GM18520 (cell line): Measurements from ENCODE around the gene FAM72B.
"Not testable (repeated sequence)": the region's sequence is repeated elsewhere in the genome, so short reads cannot be mapped to it uniquely, and the experiment has no call there.

ENCODE experiments used
- ATAC-seq: cut with Tn5 transposase; IDR thresholded peaks from one replicate; pipeline ENCODE4 v1.9.1; 2021; ENCODE audit not compliant: unreplicated experiment

FAM72B gene

GRCh38 chr1:121155671-121156358, 28.3 kb downstream of the FAM72B start:
- not testable (repeated sequence) for ATAC-seq

GRCh38 chr1:121154811-121155210, 29.3 kb downstream of the FAM72B start:
- ATAC-seq: not testable (repeated sequence)

GRCh38 chr1:121152788-121153187, 31.4 kb downstream of the FAM72B start:
- not testable (repeated sequence) for ATAC-seq

- not testable (repeated sequence) for ATAC-seq
Observed at GRCh38 chr1:121151294-121151693, 32.8 kb downstream of the FAM72B start.

DNA sequence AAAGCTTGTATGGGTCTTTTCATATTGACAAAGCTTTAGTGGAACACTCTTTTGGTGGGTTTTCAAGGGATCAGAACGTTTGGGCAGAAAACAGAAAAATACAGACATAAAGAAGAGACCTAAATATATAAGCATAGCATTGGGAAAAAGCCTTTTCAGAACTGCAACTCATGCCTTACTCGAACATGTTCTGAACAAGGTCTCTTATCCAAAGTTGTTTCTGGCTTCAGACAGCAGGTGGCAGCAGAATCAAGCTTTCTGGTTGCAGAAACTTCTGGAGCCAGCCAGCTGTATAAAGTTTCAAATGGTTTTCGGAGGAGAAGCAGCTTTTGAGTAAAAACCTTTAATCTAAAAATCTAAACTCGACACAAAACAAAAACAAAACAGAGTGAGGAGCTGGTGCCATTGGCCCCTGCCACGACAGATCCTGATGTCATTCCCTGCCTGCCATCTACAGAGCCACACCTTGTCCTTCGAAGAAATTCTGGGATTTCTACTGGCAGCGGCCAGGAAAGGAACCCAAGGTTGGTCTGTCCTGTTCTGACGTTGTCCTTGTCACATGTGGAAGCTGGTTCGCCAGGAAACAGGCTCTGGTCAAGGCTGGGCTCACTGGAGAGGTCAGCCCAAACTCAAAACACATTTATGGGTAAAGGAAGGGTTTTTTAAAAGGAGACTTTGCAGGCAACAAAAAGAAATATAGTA, 35.5 kb downstream of the FAM72B start:
- not testable (repeated sequence) for ATAC-seq

GRCh38 chr1:121140393-121140792, 43.7 kb downstream of the FAM72B start:
- ATAC-seq: not testable (repeated sequence)

GRCh38 chr1:121131494-121131893, 52.6 kb downstream of the FAM72B start:
- not testable (repeated sequence) for ATAC-seq

- ATAC-seq: not testable (repeated sequence)
Observed at GRCh38 chr1:121118480-121118824, 65.7 kb downstream of the FAM72B start.
